Thyroid gland (tissue), 4 donors: Measurements from ENCODE around the gene LEO1.

Experiments used
- CTCF ChIP-seq, 6 experiments: fragments of 200-600 bp in 3 of 6; fragments of 450-650 bp in 3 of 6; sonication (generic) in 3 of 6; IDR thresholded peaks; one replicate each; pipeline ENCODE4 v1.5.1; 2016 to 2019; ENCODE audit warnings: antibody characterized with exemption in 6 of 6, mild to moderate bottlenecking in 2 of 6, inconsistent platforms in 1 of 6, moderate library complexity in 1 of 6
- POLR2A ChIP-seq, 2 donors: fragments of 450-650 bp; IDR thresholded peaks; one replicate each; pipeline ENCODE4 v1.6.1; 2017; ENCODE audit warnings: antibody characterized with exemption in 2 of 2, mild to moderate bottlenecking in 2 of 2, moderate library complexity in 1 of 2

- TF ChIP-seq CTCF (IDR thresholded peaks at IDR 0.05) (no peak), POLR2A (IDR thresholded peaks at IDR 0.05) (no peak)
These were observed 35.2 kb upstream of the LEO1 start for GRCh38 chr15:52006702-52007340.
